ENCODE data around the gene ITPKC.

DNA sequence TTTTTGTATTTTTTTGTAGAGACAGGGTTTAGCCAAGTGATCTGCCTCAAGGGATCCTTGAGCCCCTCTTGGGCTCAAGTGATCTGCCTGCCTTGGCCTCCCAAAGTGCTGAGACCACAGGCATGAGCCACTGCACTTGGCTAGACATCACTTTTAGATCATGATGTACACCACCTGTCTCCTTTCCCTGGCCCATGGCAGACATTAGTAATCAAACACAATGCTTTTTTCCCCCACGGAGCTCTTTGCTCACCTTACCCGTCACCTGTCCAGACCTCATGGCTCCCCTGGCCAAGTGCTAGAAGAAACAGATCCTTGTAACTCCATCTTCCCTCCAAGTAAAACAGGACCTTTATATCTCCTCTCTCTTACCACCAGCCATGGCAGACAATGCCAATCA is 44.9 kb upstream of the ITPKC start:
- TF ChIP-seq, protein P1, sequence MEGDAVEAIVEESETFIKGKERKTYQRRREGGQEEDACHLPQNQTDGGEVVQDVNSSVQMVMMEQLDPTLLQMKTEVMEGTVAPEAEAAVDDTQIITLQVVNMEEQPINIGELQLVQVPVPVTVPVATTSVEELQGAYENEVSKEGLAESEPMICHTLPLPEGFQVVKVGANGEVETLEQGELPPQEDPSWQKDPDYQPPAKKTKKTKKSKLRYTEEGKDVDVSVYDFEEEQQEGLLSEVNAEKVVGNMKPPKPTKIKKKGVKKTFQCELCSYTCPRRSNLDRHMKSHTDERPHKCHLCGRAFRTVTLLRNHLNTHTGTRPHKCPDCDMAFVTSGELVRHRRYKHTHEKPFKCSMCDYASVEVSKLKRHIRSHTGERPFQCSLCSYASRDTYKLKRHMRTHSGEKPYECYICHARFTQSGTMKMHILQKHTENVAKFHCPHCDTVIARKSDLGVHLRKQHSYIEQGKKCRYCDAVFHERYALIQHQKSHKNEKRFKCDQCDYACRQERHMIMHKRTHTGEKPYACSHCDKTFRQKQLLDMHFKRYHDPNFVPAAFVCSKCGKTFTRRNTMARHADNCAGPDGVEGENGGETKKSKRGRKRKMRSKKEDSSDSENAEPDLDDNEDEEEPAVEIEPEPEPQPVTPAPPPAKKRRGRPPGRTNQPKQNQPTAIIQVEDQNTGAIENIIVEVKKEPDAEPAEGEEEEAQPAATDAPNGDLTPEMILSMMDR (conservative IDR thresholded peaks at IDR 0.05; ENCODE audit: low read length), result no peak
- no peak for TF ChIP-seq EZH2phosphoT487 (IDR thresholded peaks at IDR 0.05; ENCODE audit: borderline replicate concordance)
